Activated CD8-positive, alpha-beta memory T cell treated with anti-CD3 and anti-CD28 coated beads, Interleukin-2, amount 10 ng/mL, durations not matched to agents 7 days and 5 days (primary cell): ENCODE results near the gene BLNK. TPM values are rescaled to one million over a fixed set of nuclear protein-coding genes. Genes with fewer than 3 reads are reported as not detected.

ENCODE experiments used
- ATAC-seq: fragments of 150-1000 bp; cut with Tn5 transposase; one replicate; pipeline ENCODE4 v1.10.0; 2021; ENCODE audit warnings: moderate library complexity
- CTCF ChIA-PET: fragments of 350-600 bp; sonication (Branson Sonifier 250); formaldehyde crosslinking; loops from one replicate; lab custom pipeline; 2021; ENCODE audit warnings: antibody characterized with exemption; lab: Charles Lee
- DNase-seq: peaks from one replicate; pipeline ENCODE4 v3.0.0-alpha.2; 2020
- H3K27ac Mint-ChIP-seq: one replicate; pipeline ENCODE4 v1.8.0; 2021; ENCODE audit warnings: mild to moderate bottlenecking, mixed read lengths
- H3K27me3 Mint-ChIP-seq: one replicate; pipeline ENCODE4 v1.8.0; 2021; ENCODE audit warnings: mixed read lengths
- H3K36me3 Mint-ChIP-seq: one replicate; pipeline ENCODE4 v1.8.0; 2021; ENCODE audit warnings: mild to moderate bottlenecking, mixed read lengths
- H3K4me1 Mint-ChIP-seq: one replicate; pipeline ENCODE4 v1.8.0; 2021; ENCODE audit warnings: mixed read lengths
- H3K4me3 Mint-ChIP-seq: one replicate; pipeline ENCODE4 v1.8.0; 2021; ENCODE audit warnings: mild to moderate bottlenecking, moderate library complexity, mixed read lengths
- H3K9me3 Mint-ChIP-seq: one replicate; pipeline ENCODE4 v1.8.0; 2022; ENCODE audit warnings: low read depth, mixed read lengths
- total RNA-seq, 2 experiments: library from RNA; stranded (reverse); gene quantifications; one replicate each; pipeline ENCODE4 v1.2.3, GENCODE V29; 2021

BLNK gene
- total RNA-seq, 2 experiments from 2014 or later: not detected

DNA sequence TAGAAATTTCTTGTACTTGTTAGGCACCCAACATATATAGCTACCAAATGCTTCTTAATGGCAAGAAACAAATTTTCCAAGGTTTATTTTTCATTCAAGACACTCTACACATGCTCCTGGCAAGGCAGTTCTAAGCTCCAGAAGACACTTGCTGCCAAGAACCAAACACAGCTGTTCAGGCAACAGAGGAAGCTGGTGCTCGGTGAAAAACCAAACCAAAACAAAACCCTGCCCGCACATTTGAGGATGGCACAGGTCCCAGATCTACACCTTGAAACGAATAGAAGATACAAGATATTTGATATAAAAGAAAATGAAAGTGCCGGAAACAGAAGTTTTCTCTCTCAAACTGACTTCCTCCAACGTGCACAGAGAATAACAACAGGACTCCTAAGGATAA is 28.0 kb upstream of the BLNK start:
- no peaks in the 10 kb centered on the region for H3K9me3 Mint-ChIP-seq
- ATAC-seq: no peak
- H3K4me1 Mint-ChIP-seq: peaks cover 11% of the 10 kb centered on the region
- no peak overlapping the region for H3K4me3 Mint-ChIP-seq
- H3K27me3 Mint-ChIP-seq: peaks cover 70% of the 10 kb centered on the region
- no peak overlapping the region for H3K27ac Mint-ChIP-seq
- DNase-seq: no peak
- CTCF ChIA-PET: interaction anchor here (0.9 to 2.3 kb wide), 3 partner anchors 41 to 282 kb away, joined by 3 to 8 read pairs (median 4); no protein-coding TSS in a partner anchor
- no peaks in the 10 kb centered on the region for H3K36me3 Mint-ChIP-seq

DNA sequence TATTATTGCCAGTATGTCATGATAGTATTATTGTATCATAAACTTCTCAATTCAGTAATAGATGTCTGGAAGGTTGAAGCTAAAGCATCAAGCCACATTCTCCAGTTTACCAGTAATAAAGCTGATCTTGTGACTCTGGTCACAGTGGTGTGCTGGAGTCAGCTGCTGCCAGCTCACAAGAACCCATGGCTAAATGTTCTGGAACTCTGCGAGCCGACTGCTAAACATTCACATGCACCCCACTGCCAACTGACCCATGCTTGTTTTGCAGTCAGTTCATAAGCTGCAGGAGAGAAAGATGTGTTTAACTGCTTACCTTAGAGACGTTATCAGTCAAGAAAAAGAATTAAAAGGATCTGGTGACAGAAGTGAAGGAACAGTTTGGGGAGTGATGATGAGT is 27.0 kb upstream of the BLNK start:
- Mint-ChIP-seq H3K36me3 (no peaks in the 10 kb centered on the region), H3K27me3 (peaks cover 70% of the 10 kb centered on the region), H3K4me3 (no peak overlapping the region), H3K4me1 (peaks cover 11% of the 10 kb centered on the region), H3K9me3 (no peaks in the 10 kb centered on the region), H3K27ac (no peak overlapping the region)
- DNase-seq: no peak
- CTCF ChIA-PET: interaction anchor here (1.0 to 2.3 kb wide), 3 partner anchors 19 to 281 kb away, joined by 3 to 8 read pairs (median 3); no protein-coding TSS in a partner anchor
- no peak for ATAC-seq

DNA sequence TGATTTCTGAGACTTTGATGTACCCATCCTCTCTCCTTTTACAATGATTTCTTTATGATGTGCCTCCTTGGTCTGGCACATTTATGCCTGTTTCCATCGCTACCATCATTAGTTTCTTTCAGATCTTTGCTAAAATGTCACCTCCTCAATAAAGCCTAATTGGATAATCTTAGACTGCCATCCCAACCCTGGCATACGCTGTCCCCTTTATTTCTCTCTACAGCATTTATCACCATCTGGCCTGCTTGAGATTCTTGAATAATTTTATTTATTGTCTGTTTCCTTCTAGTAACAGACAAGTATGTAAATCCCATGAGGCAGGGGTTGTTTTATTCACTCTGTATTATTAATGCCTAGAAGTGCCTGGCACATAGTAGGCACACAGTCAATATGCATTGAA is 26.1 kb upstream of the BLNK start:
- CTCF ChIA-PET: interaction anchor here (1.0 to 2.3 kb wide), 2 partner anchors 20 to 68 kb away, joined by 3 to 8 read pairs; no protein-coding TSS in a partner anchor
- Mint-ChIP-seq H3K4me3 (no peak overlapping the region), H3K27ac (no peak overlapping the region), H3K9me3 (no peaks in the 10 kb centered on the region), H3K36me3 (no peaks in the 10 kb centered on the region), H3K27me3 (peaks cover 72% of the 10 kb centered on the region), H3K4me1 (peaks cover 11% of the 10 kb centered on the region)
- DNase-seq (no peak), ATAC-seq (no peak)

DNA sequence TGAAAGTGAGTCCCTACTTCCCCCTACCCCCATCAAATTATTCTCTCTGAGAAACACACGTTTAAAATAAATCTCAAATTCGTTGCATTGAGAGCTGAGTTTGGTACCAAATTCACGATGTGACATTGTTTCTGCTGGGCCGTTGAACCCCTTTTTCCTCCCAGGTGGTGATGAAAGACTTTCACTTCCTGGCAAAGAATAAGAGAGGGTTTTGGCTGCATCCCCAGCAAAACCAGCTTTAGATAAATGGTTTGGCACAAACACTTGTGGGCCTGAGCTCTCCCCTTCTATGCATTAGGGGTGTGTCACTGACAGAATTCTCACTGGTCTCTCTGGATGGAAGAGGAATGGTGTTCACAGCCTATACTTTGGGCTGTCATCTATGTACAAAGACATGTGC is 24.1 kb upstream of the BLNK start:
- Mint-ChIP-seq H3K27ac (no peak overlapping the region), H3K4me3 (no peak overlapping the region), H3K4me1 (peaks cover 11% of the 10 kb centered on the region), H3K9me3 (no peaks in the 10 kb centered on the region), H3K27me3 (peaks cover 72% of the 10 kb centered on the region), H3K36me3 (no peaks in the 10 kb centered on the region)
- CTCF ChIA-PET: interaction anchor here (3.4 kb wide), 1 partner anchor 66 kb away, joined by 20 read pairs; no protein-coding TSS in a partner anchor
- ATAC-seq (no peak), DNase-seq (no peak)

DNA sequence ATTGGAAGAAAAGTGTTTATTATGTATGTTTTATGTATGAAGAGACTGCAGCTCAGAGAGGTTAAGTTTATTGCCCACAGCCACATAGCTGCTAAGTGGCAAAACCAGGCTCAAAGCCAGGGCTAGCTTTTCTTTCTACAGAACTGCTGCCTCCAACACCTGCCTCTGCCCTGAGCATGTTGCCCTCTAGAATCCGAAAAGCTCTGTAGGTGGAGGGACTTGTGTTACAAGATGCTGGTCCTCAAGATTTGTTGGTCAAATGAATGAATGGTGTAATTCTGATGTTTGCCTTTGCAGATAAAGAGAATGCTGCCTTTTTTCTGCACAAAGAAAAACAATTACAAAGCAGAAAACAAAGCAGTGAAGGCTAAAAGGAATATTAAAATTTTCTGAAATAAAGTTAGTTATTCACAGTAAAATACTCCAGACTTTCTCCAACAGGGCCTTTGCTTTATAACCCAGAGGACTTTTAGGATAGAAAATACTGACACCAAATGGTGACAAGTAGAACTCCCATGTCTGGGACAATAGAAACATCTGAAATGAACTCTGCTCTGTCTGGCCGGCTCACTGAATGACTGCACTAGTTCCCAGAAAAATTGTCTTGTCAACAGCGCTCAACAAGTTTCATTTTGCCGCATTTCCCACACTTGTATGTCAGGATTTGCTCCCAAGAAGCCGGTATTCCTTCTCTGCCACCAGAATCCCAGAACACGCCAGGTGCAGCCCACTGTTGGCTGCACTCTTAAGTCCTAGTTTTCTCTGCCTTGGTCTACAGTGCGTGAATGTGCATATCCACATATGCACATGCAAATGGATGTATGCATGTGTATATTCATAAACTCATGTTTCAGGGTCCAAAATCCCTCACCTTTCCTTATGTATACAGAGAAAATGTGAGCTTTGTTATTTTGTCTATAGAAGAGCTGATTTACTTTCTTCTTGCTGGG is 21.9 kb upstream of the BLNK start:
- CTCF ChIA-PET: interaction anchor here (0.6 to 3.4 kb wide), 7 partner anchors 9 to 386 kb away, joined by 3 to 20 read pairs (median 3); no protein-coding TSS in a partner anchor
- H3K36me3 Mint-ChIP-seq: no peaks in the 10 kb centered on the region
- ATAC-seq (peak; percentile 69), DNase-seq (no peak)
- H3K27ac Mint-ChIP-seq: no peak overlapping the region
- H3K27me3 Mint-ChIP-seq: peaks cover 55% of the 10 kb centered on the region
- no peak overlapping the region for H3K4me3 Mint-ChIP-seq
- H3K9me3 Mint-ChIP-seq: no peaks in the 10 kb centered on the region
- H3K4me1 Mint-ChIP-seq: peaks cover 7% of the 10 kb centered on the region

DNA sequence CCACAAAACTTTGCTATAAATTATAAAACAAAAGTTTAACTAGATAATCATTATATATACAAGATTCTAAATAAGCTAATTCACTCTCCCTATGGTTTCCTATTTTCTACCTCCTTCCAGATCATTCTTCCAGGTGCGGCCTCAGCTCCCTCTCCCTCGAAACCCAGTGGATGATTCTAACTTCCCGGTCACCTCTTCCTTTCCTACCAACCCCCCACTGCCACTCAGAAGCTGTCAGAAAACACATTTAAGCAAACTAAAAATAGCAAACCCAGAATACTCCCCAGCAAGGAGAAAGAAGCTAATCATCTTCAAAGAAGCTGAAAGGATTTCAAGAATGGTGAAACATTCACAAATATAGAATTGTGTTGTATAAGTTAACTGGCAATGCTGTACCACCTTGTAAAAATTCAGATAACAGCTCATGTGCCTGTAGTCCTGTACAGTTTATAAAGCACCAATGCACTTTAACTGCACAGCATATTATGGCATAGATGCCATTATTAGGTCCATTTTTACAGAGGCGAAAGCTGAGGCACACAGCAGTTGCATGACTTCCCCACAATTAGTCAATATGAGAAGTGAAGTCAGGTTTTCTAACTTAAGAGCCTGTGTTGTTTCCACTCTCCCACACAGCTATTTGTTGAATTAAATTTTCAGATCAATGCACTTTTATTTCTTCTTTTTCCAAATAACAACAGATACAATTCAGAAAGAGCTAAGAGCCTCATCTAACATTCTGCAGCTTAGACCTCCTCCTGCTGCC is 19.2 kb upstream of the BLNK start:
- Mint-ChIP-seq H3K4me3 (no peak overlapping the region), H3K9me3 (no peaks in the 10 kb centered on the region), H3K27me3 (peaks cover 46% of the 10 kb centered on the region), H3K4me1 (peaks cover 13% of the 10 kb centered on the region), H3K27ac (no peak overlapping the region), H3K36me3 (no peaks in the 10 kb centered on the region)
- ATAC-seq: no peak
- CTCF ChIA-PET: interaction anchor here (0.7 to 1.2 kb wide), 5 partner anchors 61 to 274 kb away, joined by 3 to 4 read pairs (median 3); no protein-coding TSS in a partner anchor
- no peak for DNase-seq

DNA sequence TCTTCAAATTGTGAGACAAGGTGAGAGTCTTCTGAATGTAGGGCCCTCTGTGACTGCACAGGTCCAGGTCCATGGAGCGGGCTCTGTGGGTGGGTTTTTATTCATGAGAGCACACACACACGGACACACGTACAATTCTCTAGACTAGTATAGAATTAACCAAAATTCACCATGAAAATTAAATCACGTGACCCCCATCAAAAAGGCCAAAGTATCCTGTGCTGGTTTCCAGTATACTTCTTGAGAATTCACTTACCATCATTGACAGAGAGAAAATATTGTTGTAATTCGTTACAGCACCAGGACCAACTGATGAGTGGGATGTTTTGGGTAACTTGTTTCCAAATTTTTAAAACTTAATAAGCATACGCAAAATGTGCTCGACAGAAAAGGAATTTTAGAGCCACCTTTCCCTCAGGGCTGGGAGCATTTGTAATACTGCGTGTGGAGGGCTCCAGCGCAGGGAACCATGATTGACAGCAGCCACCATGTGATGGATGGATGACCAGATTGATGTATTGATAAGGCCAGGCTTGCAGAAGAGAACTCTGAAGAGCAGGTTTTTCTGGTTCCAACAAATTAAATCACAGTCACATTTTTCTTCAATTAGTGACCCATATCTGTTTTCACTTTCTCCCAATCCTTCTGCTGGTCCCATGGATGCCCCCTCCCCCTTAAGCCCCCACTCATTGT is 18.0 kb upstream of the BLNK start:
- H3K27me3 Mint-ChIP-seq: peaks cover 44% of the 10 kb centered on the region
- H3K4me3 Mint-ChIP-seq: no peak overlapping the region
- CTCF ChIA-PET: interaction anchor here (2.1 kb wide), 1 partner anchor 272 kb away, joined by 7 read pairs; no protein-coding TSS in a partner anchor
- DNase-seq (no peak), ATAC-seq (no peak)
- H3K4me1 Mint-ChIP-seq: peaks cover 11% of the 10 kb centered on the region
- H3K36me3 Mint-ChIP-seq: no peaks in the 10 kb centered on the region
- H3K27ac Mint-ChIP-seq: no peak overlapping the region
- no peaks in the 10 kb centered on the region for H3K9me3 Mint-ChIP-seq

DNA sequence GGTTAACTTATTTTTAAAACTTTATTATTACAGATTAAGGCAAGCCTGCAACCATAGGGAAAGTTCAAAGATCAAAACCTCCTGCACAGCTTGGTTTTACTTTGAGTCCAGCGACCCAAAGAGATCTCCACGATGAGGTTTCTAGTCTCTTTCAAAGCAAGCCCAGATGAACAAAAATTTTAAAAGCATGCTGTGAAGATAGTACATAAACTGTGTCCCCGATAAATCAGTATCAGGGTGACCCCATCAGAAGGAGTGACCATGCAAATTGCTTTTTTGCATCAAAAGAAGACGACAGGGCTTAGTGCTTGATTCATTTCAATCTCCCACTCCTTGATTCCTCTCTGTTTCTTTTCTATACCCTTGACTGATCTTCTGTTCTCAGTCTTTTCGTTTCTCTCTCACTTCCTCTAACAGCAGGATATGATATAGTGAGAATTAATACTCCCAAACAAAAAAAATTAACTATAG is 16.8 kb upstream of the BLNK start:
- no peak for DNase-seq
- H3K4me1 Mint-ChIP-seq: peaks cover 11% of the 10 kb centered on the region
- ATAC-seq: no peak
- peak overlapping the region; percentile 13 for H3K4me3 Mint-ChIP-seq
- no peaks in the 10 kb centered on the region for H3K36me3 Mint-ChIP-seq
- CTCF ChIA-PET: interaction anchor here (2.1 kb wide), 1 partner anchor 271 kb away, joined by 7 read pairs; no protein-coding TSS in a partner anchor
- H3K27ac Mint-ChIP-seq: no peak overlapping the region
- H3K9me3 Mint-ChIP-seq: no peaks in the 10 kb centered on the region
- H3K27me3 Mint-ChIP-seq: peaks cover 35% of the 10 kb centered on the region

DNA sequence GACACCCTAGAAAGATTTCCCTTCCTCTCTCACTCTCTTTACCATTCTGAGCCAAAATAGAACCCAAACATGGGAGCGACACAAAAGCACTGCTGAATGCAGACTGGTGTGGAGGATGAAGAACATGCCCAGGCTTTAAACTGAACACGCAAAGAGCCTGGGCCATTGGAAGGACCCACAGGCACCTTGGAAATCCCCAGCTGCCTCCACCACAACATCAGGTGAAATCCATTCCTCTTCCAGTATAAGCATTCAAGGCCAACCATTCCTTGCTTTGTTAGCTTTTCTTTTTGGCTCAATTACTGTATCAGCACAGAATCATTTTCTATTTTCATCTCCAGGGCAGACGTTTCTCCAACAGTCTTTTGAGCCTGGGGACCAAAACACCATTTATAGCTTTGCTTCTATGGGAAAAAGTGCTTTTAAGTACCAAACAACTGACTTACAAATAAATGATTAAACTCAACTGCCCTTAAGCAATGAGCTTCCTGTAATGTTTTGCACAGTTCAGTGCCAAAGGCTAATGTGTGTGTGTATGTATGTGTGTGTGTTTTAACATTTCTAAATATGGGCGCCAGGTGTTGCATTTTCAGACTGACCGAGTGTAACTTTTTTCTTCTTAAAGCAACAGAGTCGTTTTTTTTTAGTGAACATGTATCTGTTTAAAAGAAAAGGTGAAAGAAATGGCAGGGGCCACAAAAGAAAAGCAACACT is 16.2 kb upstream of the BLNK start:
- Mint-ChIP-seq H3K9me3 (no peaks in the 10 kb centered on the region), H3K36me3 (no peaks in the 10 kb centered on the region), H3K4me1 (peaks cover 11% of the 10 kb centered on the region), H3K27me3 (peaks cover 35% of the 10 kb centered on the region), H3K27ac (no peak overlapping the region), H3K4me3 (no peak overlapping the region)
- no peak for ATAC-seq
- CTCF ChIA-PET: interaction anchor here (1.2 to 2.1 kb wide), 2 partner anchors 58 to 270 kb away, joined by 4 to 7 read pairs; no protein-coding TSS in a partner anchor
- DNase-seq: no peak

DNA sequence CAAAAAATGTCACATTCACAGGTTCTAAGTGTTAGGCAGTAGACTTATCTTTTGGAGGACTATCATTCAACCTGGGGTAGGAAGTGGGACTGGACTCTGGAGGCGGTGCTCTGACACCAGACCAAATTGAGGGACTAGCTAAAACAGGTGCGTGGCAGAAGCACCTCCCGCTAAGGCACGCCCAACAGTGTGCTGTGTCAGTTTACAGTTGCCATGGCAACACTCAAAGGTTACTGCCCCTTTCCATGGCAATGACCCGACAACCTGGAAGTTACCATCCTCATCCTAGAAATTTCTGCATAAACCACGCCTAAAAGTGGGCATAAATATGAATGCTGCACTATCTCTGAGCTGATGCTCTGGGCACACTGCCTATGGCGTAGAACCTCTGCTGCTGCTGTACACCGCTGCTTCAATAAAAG is 14.0 kb upstream of the BLNK start:
- H3K27me3 Mint-ChIP-seq: peaks cover 29% of the 10 kb centered on the region
- no peak for DNase-seq
- CTCF ChIA-PET: interaction anchor here (0.8 kb wide), 1 partner anchor 56 kb away, joined by 3 read pairs; no protein-coding TSS in a partner anchor
- peaks cover 11% of the 10 kb centered on the region for H3K4me1 Mint-ChIP-seq
- no peaks in the 10 kb centered on the region for H3K9me3 Mint-ChIP-seq
- no peak overlapping the region for H3K4me3 Mint-ChIP-seq
- H3K36me3 Mint-ChIP-seq: no peaks in the 10 kb centered on the region
- H3K27ac Mint-ChIP-seq: no peak overlapping the region
- no peak for ATAC-seq

DNA sequence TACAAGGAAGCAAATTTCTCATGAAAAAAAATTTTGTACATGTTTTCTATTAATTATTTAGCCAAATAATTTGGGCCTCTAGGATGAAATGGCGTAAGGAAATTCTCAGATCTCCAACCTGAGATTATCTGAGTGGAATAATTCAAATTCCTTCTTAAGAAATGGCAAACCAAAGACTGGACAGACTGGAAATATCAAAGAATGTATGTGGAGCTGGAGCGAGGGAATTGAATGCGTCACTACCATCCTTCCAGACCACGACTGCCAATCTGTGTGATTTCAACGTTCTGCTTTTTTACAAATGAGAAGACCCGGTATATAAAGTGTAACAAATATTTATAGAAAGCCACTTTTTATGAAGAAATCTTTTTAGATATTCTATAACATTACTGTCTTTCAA is 12.4 kb upstream of the BLNK start:
- Mint-ChIP-seq H3K4me3 (no peak overlapping the region), H3K36me3 (no peaks in the 10 kb centered on the region), H3K4me1 (peaks cover 11% of the 10 kb centered on the region), H3K9me3 (no peaks in the 10 kb centered on the region), H3K27me3 (peaks cover 41% of the 10 kb centered on the region), H3K27ac (no peak overlapping the region)
- no peak for ATAC-seq
- CTCF ChIA-PET: no interaction called here
- DNase-seq: no peak

DNA sequence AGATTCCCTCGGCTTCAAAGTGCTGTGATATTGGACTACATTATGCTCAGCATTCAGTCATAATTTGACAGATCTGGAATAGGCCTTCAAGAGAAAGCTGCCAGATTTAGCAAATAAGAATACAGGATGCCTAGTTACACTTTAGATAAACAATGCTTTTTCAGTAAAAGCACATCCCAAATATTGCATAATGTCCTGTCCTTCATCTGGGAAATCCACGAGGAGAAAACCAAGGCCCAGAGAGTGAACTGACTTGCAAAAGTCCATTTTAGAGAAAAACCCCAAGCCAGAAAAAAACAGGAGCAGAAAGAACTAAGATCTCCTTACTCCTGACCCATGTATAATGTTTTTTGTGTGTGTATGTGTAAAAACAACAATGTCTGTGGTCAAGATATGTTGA is 12.0 kb upstream of the BLNK start:
- no peaks in the 10 kb centered on the region for H3K36me3 Mint-ChIP-seq

More for the DNA sequence above, 12.0 kb upstream of the BLNK start:
- DNase-seq (no peak), ATAC-seq (no peak)
- Mint-ChIP-seq H3K4me3 (no peak overlapping the region), H3K27me3 (peaks cover 41% of the 10 kb centered on the region), H3K9me3 (no peaks in the 10 kb centered on the region), H3K27ac (no peak overlapping the region), H3K4me1 (peaks cover 10% of the 10 kb centered on the region)
- CTCF ChIA-PET: no interaction called here
